Esophagus squamous epithelium (tissue), 4 donors: ENCODE data around the gene TSPAN4.

ENCODE experiments used
- CTCF ChIP-seq, 6 experiments: fragments of 450-650 bp in 4 of 6; fragments of 200-600 bp in 2 of 6; sonication (generic) in 2 of 6; IDR thresholded peaks; one replicate each; pipeline ENCODE4 v1.5.1; 2016 to 2019; ENCODE audit warnings: antibody characterized with exemption in 6 of 6, mild to moderate bottlenecking in 4 of 6, moderate library complexity in 4 of 6
- POLR2A ChIP-seq, 4 donors: fragments of 450-650 bp; IDR thresholded peaks; one replicate each; pipeline ENCODE4 v1.6.1; 2017; ENCODE audit warnings: antibody characterized with exemption in 4 of 4, mild to moderate bottlenecking in 4 of 4, moderate library complexity in 3 of 4

GRCh38 chr11:810040-810567 lies 32.5 kb upstream of the TSPAN4 start:
- TF ChIP-seq CTCF (IDR thresholded peaks at IDR 0.05): peak in 1 of 6 experiments; percentile 21
- no peak for TF ChIP-seq POLR2A (IDR thresholded peaks at IDR 0.05)
